PC-3 (cell line): ENCODE results near the gene HMOX2.

Source experiments
- EZH2 ChIP-seq: fragments of 300-600 bp; sonication (generic); IDR thresholded peaks from one replicate; pipeline ENCODE4 v1.6.1; 2017; ENCODE audit warnings: antibody characterized with exemption, mild to moderate bottlenecking, low read length; ENCODE audit not compliant: unreplicated experiment
- EZH2phosphoT487 ChIP-seq: fragments of 300-600 bp; sonication (generic); IDR thresholded peaks from 2 replicates; pipeline ENCODE4 v1.6.1; 2018; ENCODE audit warnings: mild to moderate bottlenecking, antibody characterized with exemption, low read length, borderline replicate concordance
- TF ChIP-seq, protein P1 (sequence below): fragments of 300-600 bp; sonication (generic); conservative IDR thresholded peaks from 2 replicates; pipeline ENCODE4 v1.5.1; 2017; ENCODE audit warnings: antibody characterized with exemption, low read depth, mild to moderate bottlenecking, low read length

- TF ChIP-seq, protein P1, sequence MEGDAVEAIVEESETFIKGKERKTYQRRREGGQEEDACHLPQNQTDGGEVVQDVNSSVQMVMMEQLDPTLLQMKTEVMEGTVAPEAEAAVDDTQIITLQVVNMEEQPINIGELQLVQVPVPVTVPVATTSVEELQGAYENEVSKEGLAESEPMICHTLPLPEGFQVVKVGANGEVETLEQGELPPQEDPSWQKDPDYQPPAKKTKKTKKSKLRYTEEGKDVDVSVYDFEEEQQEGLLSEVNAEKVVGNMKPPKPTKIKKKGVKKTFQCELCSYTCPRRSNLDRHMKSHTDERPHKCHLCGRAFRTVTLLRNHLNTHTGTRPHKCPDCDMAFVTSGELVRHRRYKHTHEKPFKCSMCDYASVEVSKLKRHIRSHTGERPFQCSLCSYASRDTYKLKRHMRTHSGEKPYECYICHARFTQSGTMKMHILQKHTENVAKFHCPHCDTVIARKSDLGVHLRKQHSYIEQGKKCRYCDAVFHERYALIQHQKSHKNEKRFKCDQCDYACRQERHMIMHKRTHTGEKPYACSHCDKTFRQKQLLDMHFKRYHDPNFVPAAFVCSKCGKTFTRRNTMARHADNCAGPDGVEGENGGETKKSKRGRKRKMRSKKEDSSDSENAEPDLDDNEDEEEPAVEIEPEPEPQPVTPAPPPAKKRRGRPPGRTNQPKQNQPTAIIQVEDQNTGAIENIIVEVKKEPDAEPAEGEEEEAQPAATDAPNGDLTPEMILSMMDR: no peak
- no peak for TF ChIP-seq EZH2phosphoT487
- TF ChIP-seq EZH2: no peak
These were observed 22.5 kb downstream of the HMOX2 start for GRCh38 chr16:4498546-4499195.
